GM18508 (cell line): ENCODE measurements around the gene KIAA0408.
"Not testable (repeated sequence)": the region's sequence is repeated elsewhere in the genome, so short reads cannot be mapped to it uniquely, and the experiment has no call there.

Source experiments
- ATAC-seq: cut with Tn5 transposase; IDR thresholded peaks from one replicate; pipeline ENCODE4 v1.9.1; 2021; ENCODE audit warnings: moderate number of reproducible peaks; ENCODE audit not compliant: insufficient read depth, unreplicated experiment

KIAA0408 gene

DNA sequence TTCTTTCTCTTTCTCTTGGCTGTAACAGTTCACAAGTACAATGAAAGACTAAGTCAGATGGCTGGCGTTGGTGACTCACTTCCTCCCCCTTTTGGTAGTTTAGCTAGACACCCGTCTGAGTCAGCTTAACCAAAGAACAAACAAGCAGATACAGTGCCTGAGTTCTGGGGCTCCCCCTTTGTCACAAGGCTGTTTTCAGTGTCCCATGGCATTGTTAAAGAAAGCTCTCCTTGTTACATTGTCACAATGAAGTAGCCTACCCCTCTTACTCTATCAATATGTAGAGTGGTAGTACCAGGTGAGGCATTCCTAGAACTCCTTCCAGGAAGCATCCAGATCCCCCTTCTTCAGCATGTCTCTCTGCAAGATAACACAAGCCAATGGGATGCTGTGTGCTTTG lies 38.6 kb downstream of the KIAA0408 start:
- peak; percentile 99 for ATAC-seq

DNA sequence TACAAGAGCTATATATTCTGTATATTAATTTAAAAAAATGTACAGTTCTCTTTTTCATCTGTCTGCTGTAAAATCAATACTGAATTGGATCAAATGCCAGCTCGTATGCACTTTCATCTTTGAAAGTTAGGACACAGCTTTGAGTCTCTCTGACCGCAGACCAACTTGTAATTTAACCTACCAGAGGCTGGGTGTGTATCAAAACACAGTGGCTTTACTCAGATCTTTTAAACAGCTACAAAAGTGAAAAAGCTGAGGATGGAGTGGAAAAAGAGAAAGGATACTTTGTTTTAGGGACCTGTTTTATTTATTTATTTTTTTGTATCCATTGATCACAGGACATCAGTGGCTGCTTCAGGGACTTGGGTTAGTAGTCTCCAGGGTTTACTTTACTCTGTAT lies 44.1 kb downstream of the KIAA0408 start:
- no peak for ATAC-seq

DNA sequence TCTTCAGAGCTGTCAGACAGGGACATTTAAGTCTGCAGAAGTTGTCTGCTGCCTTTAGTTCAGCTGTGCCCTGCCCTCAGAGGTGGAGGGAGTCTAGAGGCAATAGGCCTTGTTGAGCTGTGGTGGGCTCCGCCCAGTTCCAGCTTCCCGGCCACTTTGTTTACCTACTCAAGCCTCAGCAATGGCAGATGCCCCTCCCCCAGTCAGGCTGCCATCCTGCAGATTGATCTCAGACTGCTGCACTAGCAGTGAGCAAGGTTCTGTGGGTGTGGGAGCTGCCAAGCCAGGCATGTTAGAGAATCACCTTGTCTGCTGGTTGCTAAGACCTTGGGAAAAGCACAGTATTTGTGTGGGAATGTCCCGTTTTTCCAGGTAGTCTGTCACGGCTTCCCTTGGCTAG lies 46.1 kb downstream of the KIAA0408 start:
- not testable (repeated sequence) for ATAC-seq

DNA sequence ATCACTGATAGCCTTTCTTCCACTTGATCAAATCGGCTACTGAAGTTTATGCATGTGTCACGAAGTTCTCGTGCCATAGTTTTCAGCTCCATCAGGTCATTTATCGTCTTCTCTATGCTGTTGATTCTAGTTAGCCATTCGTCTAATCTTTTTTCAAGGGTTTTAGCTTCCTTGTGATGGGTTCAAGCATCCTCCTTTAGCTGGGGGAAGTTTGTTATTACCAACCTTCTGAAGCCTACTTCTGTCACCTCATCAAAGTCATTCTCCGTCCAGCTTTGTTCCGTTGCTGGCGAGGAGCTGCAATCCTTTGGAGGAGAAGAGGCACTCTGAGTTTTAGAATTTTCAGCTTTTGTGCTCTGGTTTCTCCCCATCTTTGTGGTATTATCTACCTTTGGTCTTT lies 47.2 kb downstream of the KIAA0408 start:
- ATAC-seq: not testable (repeated sequence)
